Measurements from ENCODE around the gene ERFL.

DNA sequence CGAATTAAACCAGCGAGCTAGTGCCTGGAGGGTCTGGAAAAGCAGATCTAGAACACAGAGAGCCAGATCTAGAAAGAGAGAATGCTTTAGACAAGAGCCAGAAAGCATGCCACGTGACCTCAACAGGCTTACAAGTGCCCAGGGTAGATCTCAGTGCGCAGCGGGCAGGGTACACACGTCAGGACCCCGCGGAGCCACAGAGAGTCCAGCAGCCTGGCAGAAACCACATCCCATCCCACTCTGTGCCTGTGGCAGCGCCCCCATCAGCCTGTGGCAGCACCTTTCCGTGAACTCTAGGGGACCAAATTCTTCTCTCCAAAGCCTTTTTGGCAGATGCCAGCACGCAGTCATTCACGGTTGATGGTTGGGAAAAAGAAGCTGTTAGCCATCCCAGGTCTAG lies 39.3 kb downstream of the ERFL start:
- TF ChIP-seq, protein P1, sequence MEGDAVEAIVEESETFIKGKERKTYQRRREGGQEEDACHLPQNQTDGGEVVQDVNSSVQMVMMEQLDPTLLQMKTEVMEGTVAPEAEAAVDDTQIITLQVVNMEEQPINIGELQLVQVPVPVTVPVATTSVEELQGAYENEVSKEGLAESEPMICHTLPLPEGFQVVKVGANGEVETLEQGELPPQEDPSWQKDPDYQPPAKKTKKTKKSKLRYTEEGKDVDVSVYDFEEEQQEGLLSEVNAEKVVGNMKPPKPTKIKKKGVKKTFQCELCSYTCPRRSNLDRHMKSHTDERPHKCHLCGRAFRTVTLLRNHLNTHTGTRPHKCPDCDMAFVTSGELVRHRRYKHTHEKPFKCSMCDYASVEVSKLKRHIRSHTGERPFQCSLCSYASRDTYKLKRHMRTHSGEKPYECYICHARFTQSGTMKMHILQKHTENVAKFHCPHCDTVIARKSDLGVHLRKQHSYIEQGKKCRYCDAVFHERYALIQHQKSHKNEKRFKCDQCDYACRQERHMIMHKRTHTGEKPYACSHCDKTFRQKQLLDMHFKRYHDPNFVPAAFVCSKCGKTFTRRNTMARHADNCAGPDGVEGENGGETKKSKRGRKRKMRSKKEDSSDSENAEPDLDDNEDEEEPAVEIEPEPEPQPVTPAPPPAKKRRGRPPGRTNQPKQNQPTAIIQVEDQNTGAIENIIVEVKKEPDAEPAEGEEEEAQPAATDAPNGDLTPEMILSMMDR (IDR thresholded peaks at IDR 0.05): no peak
- no peak for TF ChIP-seq POLR2A (IDR thresholded peaks at IDR 0.05)
